Medulla oblongata (tissue), 1 donor: ENCODE measurements around the gene AQP12B.
"Not testable (repeated sequence)": the region's sequence is repeated elsewhere in the genome, so short reads cannot be mapped to it uniquely, and the experiment has no call there.

Experiments used
- DNase-seq: peaks from one replicate; pipeline ENCODE4 v3.0.0-alpha.2; 2015; ENCODE audit errors: extremely low spot score

The AQP12B gene

DNA sequence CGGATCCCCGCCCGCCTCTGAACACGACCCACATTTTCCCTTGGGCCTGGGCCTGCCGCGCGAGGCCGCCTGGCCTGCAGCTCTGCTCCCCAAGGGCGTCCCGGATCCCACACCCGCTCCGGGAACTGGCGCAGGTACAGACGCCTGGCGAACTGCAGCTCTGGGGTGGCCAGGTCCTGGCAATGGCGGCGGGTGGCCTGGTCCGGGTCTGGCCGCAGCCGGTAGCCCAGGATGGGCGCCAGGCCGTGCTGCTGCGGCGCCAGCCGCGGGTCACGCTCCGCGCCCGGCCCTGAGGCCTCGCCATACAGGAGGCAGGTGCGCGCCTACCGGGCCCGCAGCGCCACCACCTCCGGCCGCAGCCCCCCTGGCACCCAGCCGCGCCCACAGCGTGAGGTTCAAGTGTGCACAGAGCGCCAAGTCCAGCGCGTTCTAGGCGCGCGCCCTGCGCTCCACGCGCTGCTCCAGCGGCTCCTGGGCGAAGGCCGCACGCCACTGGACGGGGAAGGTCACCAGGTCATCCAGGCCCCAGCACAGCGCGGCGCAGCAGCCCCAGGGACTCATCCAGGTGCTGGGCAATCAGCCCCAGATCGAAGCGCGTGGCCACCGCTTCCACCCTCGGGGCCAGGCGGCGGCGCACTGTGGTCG lies 18.5 kb upstream of the AQP12B start:
- no peak for DNase-seq

DNA sequence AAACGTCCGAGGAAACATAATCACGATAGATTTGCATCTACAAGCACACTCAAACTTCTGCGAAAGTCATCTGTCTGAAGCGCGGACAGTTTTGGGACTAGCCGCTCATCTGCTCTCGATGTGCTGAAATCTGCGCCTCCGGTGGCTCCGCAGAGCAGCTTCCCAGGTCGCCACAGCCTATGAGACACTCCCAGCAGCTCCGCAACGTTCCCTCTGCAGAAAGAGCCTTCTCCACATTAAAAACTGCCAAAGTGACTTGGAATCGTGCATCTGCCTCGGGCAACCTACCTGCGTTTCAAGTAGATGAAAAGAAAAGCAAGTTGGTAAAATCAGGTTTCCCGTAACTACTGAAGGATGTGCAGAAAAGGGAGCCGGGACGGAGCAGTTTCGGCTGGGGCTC lies 17.9 kb upstream of the AQP12B start:
- DNase-seq, result not testable (repeated sequence)

DNA sequence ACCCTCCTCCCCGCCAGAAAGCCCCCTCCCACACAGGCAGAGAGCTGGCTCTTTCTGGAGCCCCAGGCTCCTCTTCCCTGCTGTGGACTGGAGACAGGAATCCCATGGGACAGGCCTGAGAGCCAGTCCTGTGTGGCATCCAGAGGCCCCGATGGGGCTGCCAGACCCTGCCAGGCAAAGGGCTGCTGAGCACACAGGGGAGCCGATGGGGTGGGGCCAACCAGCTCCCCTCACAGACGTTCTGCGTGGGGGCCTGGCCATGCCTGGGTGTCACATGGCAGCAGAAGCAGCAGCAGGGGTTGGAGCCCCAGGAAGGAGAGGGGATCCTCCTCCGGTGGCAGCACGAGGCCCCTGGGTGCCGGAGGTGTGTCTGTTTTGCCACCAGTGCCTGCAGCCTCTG lies 17.1 kb upstream of the AQP12B start:
- DNase-seq, result not testable (repeated sequence)

DNA sequence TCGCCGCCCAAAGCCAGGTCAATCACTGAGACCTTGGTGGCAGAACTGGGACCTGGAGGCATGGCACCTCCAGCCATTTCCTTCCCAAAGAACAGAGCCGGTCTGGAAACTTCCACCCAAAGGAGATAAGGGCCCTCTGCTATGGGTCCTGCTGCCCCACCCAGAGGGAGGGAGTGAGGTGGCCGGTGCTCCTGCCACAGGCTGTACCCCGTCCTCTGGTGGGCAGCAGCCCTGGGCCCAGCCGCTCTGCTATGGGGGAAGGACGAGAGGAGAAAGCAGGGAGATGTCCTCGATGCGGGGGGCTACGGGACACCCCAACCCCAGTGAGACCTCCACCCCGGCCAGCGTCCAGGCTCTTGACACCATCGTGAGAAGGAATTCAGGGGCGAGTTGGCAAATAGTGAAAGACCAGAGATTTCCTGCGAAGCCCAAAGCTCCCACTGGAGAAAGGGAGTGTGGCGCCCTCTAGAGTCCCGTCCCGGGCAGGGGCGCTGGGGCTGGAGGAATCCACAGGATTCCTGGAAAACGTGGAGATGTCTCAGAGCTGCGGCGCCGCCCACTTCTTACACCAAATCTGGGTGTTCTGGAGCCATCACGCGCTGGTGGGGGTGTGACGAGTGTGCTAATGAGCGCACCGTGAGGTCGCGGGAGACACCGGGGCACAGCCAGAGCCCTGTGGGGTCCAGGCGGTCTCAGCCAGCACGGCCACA lies 16.3 kb upstream of the AQP12B start:
- DNase-seq, result not testable (repeated sequence)

DNA sequence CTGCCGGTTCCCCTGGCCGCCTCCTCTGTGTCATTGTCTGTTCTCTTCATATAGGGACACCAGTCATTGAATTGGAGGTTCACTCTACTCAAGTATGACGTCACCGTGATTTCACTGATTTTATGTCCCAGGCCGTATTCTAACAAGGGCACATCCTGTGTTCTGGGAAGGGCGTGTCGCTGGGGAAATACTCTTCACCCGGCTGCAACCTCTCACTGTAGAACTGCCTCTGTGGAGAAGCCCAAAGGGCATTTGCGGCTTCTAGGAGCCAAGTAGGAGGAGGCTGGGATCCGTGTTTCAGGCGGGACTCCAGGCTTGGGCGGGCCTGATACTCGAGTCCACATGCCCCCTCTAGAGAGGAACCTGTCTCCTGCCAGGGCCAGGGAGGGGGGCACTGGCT lies 13.8 kb upstream of the AQP12B start:
- DNase-seq, result not testable (repeated sequence)

DNA sequence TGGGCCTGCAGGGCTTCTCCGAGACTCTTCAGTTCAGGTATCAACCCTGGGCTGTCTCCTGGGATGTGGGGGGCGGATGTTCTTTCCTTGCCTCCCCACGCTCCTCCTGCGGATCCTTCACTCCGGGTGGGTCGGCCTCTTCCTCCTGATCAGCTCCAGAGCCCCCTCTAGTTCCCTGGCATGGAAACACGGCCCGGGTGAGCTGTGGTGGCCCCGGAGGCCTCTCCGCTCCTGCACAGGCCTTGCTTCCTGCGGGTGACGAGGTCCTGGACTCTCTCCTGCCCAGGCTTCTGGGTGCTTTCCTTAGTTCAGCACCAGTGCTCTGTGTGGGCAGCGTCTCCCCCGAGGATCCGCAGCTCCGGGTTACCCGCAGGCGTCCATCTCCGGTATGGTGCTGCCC lies 12.9 kb upstream of the AQP12B start:
- not testable (repeated sequence) for DNase-seq

DNA sequence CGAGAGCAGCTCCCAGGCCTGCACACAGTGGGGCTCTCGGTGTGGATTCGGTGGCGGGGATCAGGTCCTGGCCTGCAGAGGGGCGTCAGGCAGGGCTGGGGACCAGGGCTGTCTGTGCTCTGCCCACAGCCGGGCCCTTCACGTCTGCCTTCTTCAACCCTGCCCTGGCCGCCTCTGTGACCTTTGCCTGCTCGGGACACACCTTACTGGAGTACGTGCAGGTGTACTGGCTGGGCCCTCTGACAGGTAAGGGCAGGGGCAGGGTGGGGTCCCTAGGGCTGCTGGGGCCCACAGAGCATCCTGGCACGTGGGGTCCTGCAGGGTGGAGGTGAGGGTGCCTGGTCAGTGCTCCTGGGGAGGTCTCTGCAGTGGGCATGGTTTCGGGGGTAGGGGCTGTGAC lies 11.6 kb upstream of the AQP12B start:
- not testable (repeated sequence) for DNase-seq

DNA sequence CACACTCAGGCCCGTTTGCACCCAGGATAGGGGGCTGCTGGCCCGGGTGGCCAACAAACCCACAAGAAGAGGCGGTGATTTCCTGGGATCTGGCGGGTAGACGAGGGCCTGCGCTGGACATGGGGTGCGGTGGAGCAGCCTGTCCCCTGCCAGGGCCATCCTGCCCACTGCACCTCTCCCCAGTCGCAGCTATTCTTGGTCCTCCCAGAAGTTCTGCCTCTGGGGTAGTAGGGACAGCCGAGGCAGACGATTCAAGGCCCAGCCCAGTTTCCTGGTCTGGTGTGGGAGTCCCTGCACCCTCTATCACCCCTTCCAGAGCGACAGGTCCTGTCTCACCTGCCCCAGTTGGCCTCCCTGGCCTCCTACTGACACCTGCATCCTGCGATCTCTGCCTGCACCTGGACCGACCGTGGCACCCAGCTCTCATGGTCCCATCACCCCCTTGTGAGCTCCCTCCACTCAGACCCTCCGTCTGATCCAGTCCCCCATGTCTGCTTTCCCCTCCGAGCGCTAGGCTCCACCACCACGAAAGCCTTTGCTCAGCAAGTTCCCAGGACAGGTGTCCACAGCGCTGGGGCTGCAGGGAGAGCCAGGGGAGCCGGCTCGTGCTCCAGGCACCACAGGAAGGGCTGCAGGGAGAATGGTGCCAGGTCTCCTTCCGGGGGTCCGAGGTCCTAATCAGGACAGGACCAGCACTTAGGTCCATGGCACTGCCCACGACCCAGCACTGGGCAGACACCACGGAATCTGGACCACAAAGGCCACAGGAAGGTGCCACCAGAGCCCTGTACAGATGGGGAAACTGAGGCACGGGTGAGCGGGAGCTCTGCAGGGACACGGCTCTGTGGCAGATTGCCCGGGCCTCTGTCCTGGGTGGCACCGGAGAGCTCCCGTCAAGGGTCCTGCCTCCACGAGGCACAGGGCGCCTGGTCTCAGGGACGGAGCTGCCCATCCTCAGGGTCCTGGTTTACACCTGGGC lies 10.2 kb upstream of the AQP12B start:
- DNase-seq, result not testable (repeated sequence)

DNA sequence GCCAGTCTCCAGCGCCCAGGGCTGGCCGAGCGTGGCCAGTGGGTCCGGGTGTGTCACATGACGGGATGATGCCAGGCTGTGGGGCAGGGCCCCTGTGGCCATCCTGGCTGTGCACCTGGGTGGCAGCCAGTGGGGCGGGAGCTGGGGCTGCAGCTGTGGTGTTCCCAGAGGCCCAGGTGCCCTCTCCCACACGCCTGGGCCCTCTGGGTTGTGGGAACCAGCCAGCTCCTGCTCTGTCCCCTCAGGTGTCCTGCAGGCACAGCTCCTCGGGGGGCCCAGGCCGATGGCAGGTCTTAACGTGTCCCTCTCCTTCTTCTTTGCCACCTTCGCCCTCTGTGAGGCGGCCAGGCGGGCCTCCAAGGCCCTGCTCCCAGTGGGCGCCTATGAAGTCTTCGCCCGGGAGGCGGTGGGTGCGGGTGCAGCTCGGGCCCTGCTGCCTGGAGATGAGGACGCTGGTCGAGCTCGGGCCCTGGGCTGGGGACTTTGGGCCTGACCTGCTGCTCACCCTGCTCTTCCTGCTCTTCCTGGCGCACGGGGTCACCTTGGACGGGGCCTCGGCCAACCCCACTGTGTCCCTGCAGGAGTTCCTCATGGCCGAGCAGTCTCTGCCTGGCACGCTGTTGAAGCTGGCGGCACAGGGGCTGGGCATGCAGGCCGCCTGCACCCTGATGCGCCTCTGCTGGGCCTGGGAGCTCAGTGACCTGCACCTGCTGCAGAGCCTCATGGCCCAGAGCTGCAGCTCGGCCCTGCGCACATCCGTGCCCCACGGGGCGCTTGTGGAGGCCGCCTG lies 9.1 kb upstream of the AQP12B start, which contains the start of gene AQP12A:
AQP12A (plus strand) TSS at position 236 of the 790 bp plus-strand sequence; CDS start at position 284, 48 bp downstream.
- DNase-seq, result not testable (repeated sequence)

DNA sequence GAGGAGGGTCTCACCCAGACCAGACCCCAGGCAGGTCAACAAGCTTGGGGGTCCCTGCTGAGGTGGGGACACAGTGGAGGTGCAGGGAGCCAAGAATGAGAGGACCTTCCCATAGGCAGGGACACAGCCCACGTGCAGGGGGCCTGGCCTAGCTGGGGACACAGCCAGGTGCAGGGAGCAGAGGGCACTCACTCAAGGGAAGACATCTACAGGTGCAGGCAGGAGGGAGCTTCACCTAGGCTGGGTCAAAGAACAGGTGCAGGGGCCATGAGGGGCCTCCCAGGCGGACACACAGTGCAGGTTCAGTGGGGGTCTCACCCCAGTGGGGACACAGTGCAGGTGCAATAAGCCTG lies 8.4 kb upstream of the AQP12B start:
- DNase-seq, result not testable (repeated sequence)

DNA sequence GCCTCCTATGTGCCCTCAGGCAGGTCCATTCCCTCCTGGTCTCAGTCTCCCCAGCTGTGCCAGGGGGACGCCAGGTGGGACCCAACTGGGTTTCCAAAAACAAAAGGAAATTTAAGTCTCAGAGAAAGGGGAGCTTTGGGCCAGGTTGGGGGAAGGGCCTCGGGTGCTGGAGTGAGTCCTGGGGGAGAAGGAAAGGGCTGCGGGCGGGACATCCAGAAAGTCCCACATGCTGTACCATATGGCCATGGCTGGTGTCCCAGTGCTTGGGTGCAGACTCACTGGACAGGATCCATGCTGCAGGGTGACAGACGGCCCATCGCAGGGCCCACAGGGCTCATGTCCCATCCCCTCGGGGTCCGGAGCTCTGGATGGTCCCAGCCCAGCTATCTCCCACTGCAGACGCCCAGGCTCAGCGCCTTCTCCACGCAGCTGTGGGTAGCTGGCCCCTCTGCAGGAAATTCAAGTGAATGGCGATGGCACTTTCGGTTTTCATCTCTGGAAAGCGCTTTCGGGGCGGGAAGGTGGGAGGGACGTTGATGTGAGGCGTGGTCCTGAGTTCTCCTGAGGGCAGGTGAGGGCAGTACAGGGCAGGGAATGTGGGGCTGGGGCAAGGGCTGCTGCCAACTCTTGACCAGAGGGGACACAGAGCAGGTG lies 7.9 kb upstream of the AQP12B start:
- not testable (repeated sequence) for DNase-seq

DNA sequence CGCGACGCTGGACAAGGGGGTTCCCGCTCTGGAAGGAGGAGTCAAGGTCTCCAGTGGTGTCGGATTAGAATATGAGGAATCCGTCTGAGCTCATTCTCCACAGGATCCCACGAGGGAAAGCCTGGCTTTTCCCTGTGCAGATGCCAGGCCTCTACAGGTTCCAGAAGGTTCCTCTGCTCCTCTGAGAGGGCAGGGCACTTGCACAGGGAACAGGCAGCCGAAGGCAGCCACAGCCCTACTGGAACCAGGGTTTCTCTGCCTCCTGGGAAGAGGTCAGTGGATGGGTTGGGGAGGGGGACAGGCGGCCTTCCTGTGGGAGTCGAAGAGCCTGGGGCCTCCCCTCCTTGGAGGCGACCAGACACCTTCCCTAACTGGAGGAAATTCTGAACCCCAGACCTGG lies 7.3 kb upstream of the AQP12B start:
- DNase-seq, result no peak

DNA sequence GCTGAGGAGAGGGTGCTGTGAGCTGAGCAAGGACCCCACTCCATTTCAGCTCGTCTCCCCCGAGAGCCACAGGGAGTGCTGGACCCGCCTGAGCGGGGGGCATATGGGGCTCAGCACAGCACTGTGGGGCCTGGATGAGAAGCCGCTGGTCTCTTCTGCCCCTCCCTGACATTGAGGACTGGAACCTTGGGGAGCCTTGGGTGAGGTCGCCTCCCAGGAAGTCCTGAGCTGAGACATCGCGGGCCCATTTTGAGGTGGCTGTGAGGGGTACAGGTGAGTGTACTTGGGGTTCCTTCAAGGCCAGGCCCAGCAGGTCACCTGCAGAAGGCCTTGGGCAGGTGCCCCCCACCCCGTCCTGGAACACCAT lies 5.9 kb upstream of the AQP12B start:
- no peak for DNase-seq

DNA sequence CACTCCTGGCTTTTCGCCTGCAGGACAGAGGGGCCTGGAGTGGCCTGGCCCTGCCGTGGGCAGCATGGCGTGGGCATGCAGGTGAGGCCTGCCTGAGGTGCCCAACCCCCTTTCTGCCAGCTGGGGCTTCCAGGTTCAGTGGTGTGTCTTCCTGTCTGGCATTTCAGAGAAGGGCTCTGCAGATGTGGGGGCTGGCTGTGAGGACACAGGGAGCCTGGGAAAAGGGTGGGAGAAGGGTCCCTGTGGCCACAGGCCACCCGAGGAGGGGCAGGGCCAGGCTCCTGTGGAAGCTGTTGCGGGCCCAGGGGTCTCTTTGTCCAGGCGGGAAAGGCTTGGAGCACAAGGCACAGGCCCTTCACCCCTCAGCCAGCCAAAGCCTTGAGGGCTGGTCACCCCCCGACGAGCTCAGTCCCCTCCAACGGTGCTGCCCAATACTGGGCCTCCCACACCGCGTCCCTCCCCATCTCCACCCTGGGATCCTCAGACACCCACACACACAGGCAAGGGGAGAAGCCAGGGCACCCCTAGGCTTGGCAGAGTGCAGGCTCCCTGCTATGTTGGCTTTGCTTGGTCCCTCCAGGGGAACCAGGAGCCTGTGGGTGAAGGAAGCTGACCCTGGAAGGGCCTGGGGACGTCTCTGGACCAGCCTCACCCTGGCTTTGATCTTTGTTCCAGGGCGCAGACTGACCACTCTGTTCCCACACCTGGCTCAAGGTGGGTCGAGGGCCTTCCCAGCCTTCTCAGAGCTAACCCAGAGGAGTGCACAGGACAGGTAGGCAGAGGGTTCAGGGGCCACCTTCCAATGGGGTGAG lies 5.3 kb upstream of the AQP12B start:
- DNase-seq, result no peak

DNA sequence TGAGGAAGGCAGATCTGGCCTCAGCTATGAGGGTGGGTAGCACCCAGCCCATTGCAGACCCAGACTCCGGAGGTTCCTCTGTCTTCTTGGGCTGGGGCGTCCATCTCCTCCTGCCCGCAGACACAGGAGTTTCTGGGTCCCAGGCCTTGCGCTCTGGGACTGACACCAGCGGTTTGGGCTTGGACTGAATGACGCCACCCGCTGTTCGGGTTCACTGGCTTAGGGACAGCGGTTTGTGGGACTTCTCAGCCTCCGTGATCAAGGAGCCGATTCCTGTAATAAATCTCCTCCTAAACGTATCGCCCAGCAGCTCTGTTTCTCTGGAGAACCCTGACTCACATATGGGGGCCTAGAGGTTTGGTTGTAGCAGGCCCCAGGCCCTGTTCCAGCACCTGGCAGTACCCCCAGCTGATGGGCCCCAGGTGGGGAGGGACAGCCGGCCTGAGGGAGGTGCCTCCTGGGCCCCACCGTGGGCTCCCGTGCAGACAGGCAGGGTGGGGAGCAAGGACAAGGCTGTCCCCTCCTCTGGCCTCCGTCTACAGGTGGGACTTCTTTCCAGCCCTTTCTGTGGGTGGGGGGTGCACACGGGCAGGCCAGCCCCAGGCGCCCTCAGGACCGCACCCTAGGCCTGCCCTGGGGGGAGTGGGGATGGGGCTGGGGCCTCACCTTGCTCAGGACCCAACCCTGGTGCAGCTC lies 4.5 kb upstream of the AQP12B start:
- DNase-seq, result no peak

DNA sequence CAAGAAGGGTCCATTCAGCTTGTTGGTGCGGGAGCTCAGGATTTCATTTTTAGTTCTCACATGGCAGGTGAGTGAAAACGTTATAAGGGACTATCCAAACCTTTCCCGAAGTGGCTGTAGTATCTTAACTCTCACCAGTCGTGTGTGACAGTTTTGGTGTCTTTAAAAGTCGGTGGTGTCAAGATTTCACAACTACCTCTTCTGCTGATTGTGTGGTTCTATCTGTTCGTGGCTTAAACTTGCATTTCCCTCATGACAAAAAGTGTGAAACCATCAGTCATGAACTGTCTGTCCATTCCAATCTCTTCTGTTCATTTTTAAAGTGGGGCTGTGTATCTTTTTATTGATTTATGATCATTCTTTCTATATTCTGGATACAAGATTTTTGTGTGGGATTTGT lies 3.8 kb upstream of the AQP12B start:
- no peak for DNase-seq

DNA sequence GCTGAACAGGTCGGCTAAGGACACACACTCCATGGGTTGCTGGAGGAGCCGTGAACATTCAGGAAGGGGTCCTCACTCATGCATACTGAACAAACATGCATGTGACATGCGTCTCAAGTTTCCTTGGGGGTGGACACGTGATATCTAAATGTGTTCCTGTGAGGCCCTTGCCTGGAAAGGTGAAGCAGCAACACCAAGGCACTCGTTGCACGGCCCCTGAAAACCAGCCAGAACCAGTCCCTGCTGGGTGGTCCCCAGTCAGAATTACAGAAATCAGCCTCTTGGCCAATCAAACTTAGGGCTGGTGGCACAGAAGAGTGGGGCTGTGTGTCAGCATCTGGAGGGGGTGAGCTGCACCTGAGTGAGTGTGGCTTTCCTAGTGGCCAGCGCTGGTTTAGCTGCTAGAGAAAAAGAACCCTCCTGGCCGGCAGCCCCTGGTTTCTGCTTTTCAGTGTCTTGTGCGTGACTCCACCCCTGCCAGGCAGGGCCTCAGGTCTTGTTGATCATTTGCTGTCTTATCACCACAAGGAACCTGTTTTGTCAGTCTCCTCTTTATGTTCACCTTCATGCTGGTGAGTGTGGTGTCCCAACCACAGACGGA lies 3.2 kb upstream of the AQP12B start:
- no peak for DNase-seq

DNA sequence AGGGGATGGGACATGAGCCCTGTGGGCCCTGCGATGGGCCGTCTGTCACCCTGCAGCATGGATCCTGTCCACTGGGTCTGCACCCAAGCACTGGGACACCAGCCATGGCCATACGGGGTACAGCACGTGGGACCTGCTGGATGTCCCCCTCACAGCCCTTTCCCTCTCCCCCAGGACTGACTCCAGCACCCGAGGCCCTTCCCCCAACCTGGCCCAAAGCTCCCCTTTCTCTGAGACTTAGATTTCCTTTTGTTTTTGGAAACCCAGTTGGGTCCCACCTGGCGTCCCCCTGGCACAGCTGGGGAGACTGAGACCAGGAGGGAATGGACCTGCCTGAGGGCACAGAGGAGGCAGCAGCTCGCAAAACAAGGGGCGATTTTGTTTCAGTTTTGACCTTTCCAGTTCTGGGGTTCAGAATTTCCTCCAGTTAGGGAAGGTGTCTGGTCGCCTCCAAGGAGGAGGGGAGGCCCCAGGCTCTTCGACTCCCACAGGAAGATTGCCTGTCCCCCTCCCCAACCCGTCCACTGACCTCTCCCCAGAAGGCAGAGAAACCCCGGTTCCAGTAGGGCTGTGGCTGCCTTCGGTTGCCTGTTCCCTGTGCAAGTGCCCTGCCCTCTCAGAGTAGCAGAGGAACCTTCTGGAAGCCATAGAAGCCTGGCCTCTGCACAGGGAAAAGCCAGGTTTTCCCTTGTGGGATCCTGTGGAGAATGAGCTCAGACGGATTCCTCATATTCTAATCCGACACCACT lies 1.5 kb upstream of the AQP12B start:
- not testable (repeated sequence) for DNase-seq
